ENCODE measurements around the gene TAX1BP1.

The TAX1BP1 gene

GRCh38 chr7:27739909-27740448 is at the start of gene TAX1BP1:
TAX1BP1 (plus strand) TSS chr7:27740162; CDS start chr7:27748525, 8,363 bp downstream.
- Histone ChIP-seq H3K27me3 (replicated peaks; ENCODE audit: control insufficient read depth, insufficient read depth, low read length) (no peaks in the 10 kb centered on the region), H3K36me3 (ENCODE audit: control insufficient read depth, insufficient read depth, low read length) (no peaks in the 10 kb centered on the region), H3K4me3 (replicated peaks; ENCODE audit: low read depth, low read length) (peak within 1 kb of the TSS; percentile 77)
- DNase-seq (ENCODE audit: extremely low read depth, insufficient read length), result peak; percentile 90
- TF ChIP-seq CTCF (IDR thresholded peaks at IDR 0.05; ENCODE audit: insufficient read depth, low read length, poor library complexity, severe bottlenecking), result no peak

GRCh38 chr7:27690649-27691048 is 49.3 kb upstream of the TAX1BP1 start:
- H3K4me3 ChIP-seq (replicated peaks; ENCODE audit: low read depth, low read length), result no peak overlapping the region
- DNase-seq (ENCODE audit: extremely low read depth, insufficient read length), result no peak
- H3K36me3 ChIP-seq (ENCODE audit: control insufficient read depth, insufficient read depth, low read length), result no peaks in the 10 kb centered on the region
- H3K27me3 ChIP-seq (replicated peaks; ENCODE audit: control insufficient read depth, insufficient read depth, low read length), result no peaks in the 10 kb centered on the region
- no peak for TF ChIP-seq CTCF (IDR thresholded peaks at IDR 0.05; ENCODE audit: insufficient read depth, low read length, poor library complexity, severe bottlenecking)

- Histone ChIP-seq H3K36me3 (ENCODE audit: control insufficient read depth, insufficient read depth, low read length) (no peaks in the 10 kb centered on the region), H3K4me3 (replicated peaks; ENCODE audit: low read depth, low read length) (no peak overlapping the region), H3K27me3 (replicated peaks; ENCODE audit: control insufficient read depth, insufficient read depth, low read length) (no peaks in the 10 kb centered on the region)
- TF ChIP-seq CTCF (IDR thresholded peaks at IDR 0.05; ENCODE audit: insufficient read depth, low read length, poor library complexity, severe bottlenecking), result no peak
- no peak for DNase-seq (ENCODE audit: extremely low read depth, insufficient read length)
These were observed 46.2 kb upstream of the TAX1BP1 start for GRCh38 chr7:27693794-27694193.

- no peaks in the 10 kb centered on the region for H3K27me3 ChIP-seq (replicated peaks; ENCODE audit: control insufficient read depth, insufficient read depth, low read length)
- no peaks in the 10 kb centered on the region for H3K36me3 ChIP-seq (ENCODE audit: control insufficient read depth, insufficient read depth, low read length)
- no peak for DNase-seq (ENCODE audit: extremely low read depth, insufficient read length)
- H3K4me3 ChIP-seq (replicated peaks; ENCODE audit: low read depth, low read length), result no peak overlapping the region
- TF ChIP-seq CTCF (IDR thresholded peaks at IDR 0.05; ENCODE audit: insufficient read depth, low read length, poor library complexity, severe bottlenecking), result no peak
These were observed 44.9 kb upstream of the TAX1BP1 start for GRCh38 chr7:27695096-27695495.

- peak; percentile 20 for DNase-seq (ENCODE audit: extremely low read depth, insufficient read length)
- Histone ChIP-seq H3K27me3 (replicated peaks; ENCODE audit: control insufficient read depth, insufficient read depth, low read length) (no peaks in the 10 kb centered on the region), H3K36me3 (ENCODE audit: control insufficient read depth, insufficient read depth, low read length) (no peaks in the 10 kb centered on the region), H3K4me3 (replicated peaks; ENCODE audit: low read depth, low read length) (no peak overlapping the region)
- no peak for TF ChIP-seq CTCF (IDR thresholded peaks at IDR 0.05; ENCODE audit: insufficient read depth, low read length, poor library complexity, severe bottlenecking)
These were observed 42.0 kb upstream of the TAX1BP1 start for GRCh38 chr7:27697861-27698430.

GRCh38 chr7:27699751-27700150 is 40.2 kb upstream of the TAX1BP1 start:
- Histone ChIP-seq H3K36me3 (ENCODE audit: control insufficient read depth, insufficient read depth, low read length) (no peaks in the 10 kb centered on the region), H3K4me3 (replicated peaks; ENCODE audit: low read depth, low read length) (no peak overlapping the region), H3K27me3 (replicated peaks; ENCODE audit: control insufficient read depth, insufficient read depth, low read length) (no peaks in the 10 kb centered on the region)
- TF ChIP-seq CTCF (IDR thresholded peaks at IDR 0.05; ENCODE audit: insufficient read depth, low read length, poor library complexity, severe bottlenecking), result no peak
- no peak for DNase-seq (ENCODE audit: extremely low read depth, insufficient read length)

Measured in GM06990 (cell line).